Right lobe of liver (tissue), 4 donors: ENCODE results near the gene TSPOAP1.

ENCODE experiments used
- POLR2A ChIP-seq: fragments of 450-650 bp; IDR thresholded peaks from one replicate; pipeline ENCODE4 v1.6.1; 2017; ENCODE audit warnings: antibody characterized with exemption, mild to moderate bottlenecking
- TF ChIP-seq, protein P1 (sequence below), 4 donors: fragments of 200-600 bp in 3 of 4; fragments of 450-650 bp in 1 of 4; IDR thresholded peaks; one replicate each; pipeline versions ENCODE4 v1.5.1 to v1.8.0; 2016 to 2022; ENCODE audit warnings: antibody characterized with exemption in 4 of 4, mild to moderate bottlenecking in 2 of 4
- donor health status: DM: no; HTN: no; CAD: no.
- donor health status: DM: no; HTN: no; CAD: no.
- donor health status: DM: no; HTN: yes; CAD: no.

DNA sequence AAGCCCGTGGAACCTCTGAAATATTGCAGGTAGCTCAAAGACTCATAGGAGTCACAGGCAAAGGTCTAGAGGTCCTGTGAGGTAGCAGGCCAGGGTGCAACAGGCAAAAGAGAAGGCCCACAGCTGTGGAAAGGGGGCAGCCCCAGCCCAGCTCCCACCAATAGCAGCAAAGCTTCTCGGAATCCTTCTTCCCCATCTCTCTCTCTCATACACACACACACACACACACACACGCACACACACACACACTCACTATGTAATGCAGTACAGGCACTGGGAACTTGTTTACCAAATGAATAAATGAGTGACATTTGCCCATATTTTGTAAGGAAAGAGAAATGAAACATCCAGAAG, 40.2 kb upstream of the TSPOAP1 start:
- TF ChIP-seq, protein P1, sequence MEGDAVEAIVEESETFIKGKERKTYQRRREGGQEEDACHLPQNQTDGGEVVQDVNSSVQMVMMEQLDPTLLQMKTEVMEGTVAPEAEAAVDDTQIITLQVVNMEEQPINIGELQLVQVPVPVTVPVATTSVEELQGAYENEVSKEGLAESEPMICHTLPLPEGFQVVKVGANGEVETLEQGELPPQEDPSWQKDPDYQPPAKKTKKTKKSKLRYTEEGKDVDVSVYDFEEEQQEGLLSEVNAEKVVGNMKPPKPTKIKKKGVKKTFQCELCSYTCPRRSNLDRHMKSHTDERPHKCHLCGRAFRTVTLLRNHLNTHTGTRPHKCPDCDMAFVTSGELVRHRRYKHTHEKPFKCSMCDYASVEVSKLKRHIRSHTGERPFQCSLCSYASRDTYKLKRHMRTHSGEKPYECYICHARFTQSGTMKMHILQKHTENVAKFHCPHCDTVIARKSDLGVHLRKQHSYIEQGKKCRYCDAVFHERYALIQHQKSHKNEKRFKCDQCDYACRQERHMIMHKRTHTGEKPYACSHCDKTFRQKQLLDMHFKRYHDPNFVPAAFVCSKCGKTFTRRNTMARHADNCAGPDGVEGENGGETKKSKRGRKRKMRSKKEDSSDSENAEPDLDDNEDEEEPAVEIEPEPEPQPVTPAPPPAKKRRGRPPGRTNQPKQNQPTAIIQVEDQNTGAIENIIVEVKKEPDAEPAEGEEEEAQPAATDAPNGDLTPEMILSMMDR (IDR thresholded peaks at IDR 0.05): no peak
- TF ChIP-seq POLR2A: no peak
